Transverse colon (tissue), 4 donors: ENCODE data around the gene GPX8. TPM values are rescaled to one million over a fixed set of nuclear protein-coding genes. Genes with fewer than 3 reads are reported as not detected.

Source experiments
- DNase-seq: peaks from one replicate; pipeline ENCODE4 v3.0.0-alpha.2; 2019
- H3K27ac ChIP-seq, 4 donors: fragments of 200-600 bp; sonication (generic); 2 replicates each; pipeline ENCODE4 v1.5.1; 2016 to 2018; ENCODE audit warnings: inconsistent platforms in 4 of 4
- H3K27me3 ChIP-seq: fragments of 200-600 bp; sonication (generic); 2 replicates; pipeline ENCODE4 v1.5.1; 2017; ENCODE audit warnings: inconsistent platforms
- H3K36me3 ChIP-seq, 4 donors: fragments of 200-600 bp; sonication (generic); 2 replicates each; pipeline ENCODE4 v1.5.1; 2017 to 2019; ENCODE audit warnings: inconsistent platforms in 4 of 4
- H3K4me1 ChIP-seq, 4 donors: fragments of 200-600 bp; sonication (generic); 2 replicates each; pipeline ENCODE4 v1.5.1; 2017 to 2020; ENCODE audit warnings: inconsistent platforms in 4 of 4
- H3K4me3 ChIP-seq, 4 donors: fragments of 200-600 bp; sonication (generic); 1 replicate in 1 of 4; 2 replicates in 3 of 4; pipeline versions ENCODE4 v1.5.1 to v1.6.1; 2017 to 2019; ENCODE audit warnings: inconsistent platforms in 4 of 4
- H3K9me3 ChIP-seq, 2 donors: fragments of 200-600 bp; sonication (generic); 2 replicates each; pipeline ENCODE4 v1.5.1; 2017 to 2019; ENCODE audit warnings: inconsistent platforms in 2 of 2
- CTCF ChIP-seq, 5 experiments: fragments of 200-600 bp in 3 of 5; fragments of 450-650 bp in 2 of 5; sonication (generic) in 3 of 5; IDR thresholded peaks; 1 replicate in 2 of 5; 2 replicates in 3 of 5; pipeline ENCODE4 v1.5.1; 2016 to 2017; ENCODE audit warnings: antibody characterized with exemption in 5 of 5, inconsistent platforms in 3 of 5, mild to moderate bottlenecking in 2 of 5, moderate library complexity in 1 of 5
- EP300 ChIP-seq: sonication (generic); formaldehyde crosslinking; IDR thresholded peaks from one replicate; pipeline ENCODE4 v1.6.1; 2017; ENCODE audit warnings: antibody characterized with exemption, low read depth
- POLR2A ChIP-seq: fragments of 450-650 bp; IDR thresholded peaks from one replicate; pipeline ENCODE4 v1.6.1; 2016; ENCODE audit warnings: antibody characterized with exemption, mild to moderate bottlenecking, moderate library complexity
- POLR2AphosphoS5 ChIP-seq, 3 donors: sonication (generic); formaldehyde crosslinking; IDR thresholded peaks; one replicate each; pipeline ENCODE4 v1.6.1; 2016; ENCODE audit warnings: antibody characterized with exemption in 3 of 3
- WGBS, 2 donors: methylation state at CpG; one replicate each; pipeline ENCODE4 v1.1.5; 2018; ENCODE audit warnings: low coverage in 1 of 2; 5-methylcytosine and 5-hydroxymethylcytosine counted together
- in situ Hi-C, 4 donors: fragments of 200-750 bp; cut with MboI; loops; one replicate each; pipeline versions ENCODE4 v1.15.0 to v1.15.1; 2017; ENCODE audit warnings: low sequenced_read_pairs in 3 of 4, low pct_ligation_motif_present in 1 of 4, low pct_unique_long_range_greater_than_20kb in 1 of 4
- intact Hi-C: fragments of 100-400 bp; cut with DNase I; formaldehyde crosslinking; loops from one replicate; pipeline ENCODE4 v1.15.1; 2023; ENCODE audit warnings: low total_unique reads
- total RNA-seq, 4 donors: library from RNA; depleted of rRNA; stranded (reverse); fragments of >200 nt; gene quantifications; one replicate each; pipeline ENCODE4 v1.1.0, GENCODE V29; 2016

Gene GPX8
- total RNA-seq, 4 donors from 2014 or later = 2.7 to 4.0 (median 3.5) TPM; not detected in 1

- DNase-seq = no peak
- no peaks in the 10 kb centered on the region for H3K9me3 ChIP-seq
- peaks cover 21% of the 10 kb centered on the region for H3K27me3 ChIP-seq
- no peak overlapping the region for H3K27ac ChIP-seq
- in situ Hi-C loops (loop anchor here in 3 of 4 donors (10.0 to 25.0 kb wide), 2 partner anchors 212 to 245 kb away; no protein-coding TSS in a partner anchor), intact Hi-C loops (no loop called here)
- H3K36me3 ChIP-seq = no peaks in the 10 kb centered on the region
- TF ChIP-seq EP300 = no peak
- no peak for TF ChIP-seq CTCF (IDR thresholded peaks at IDR 0.05)
- TF ChIP-seq POLR2AphosphoS5 (IDR thresholded peaks at IDR 0.05) = no peak
- no peak for TF ChIP-seq POLR2A
- WGBS, 2 donors = 86 to 88% methylated on average over 1 to 2 of the region's 2 CpGs
- no peaks in the 10 kb centered on the region for H3K4me1 ChIP-seq
- no peak overlapping the region for H3K4me3 ChIP-seq
Measured at GRCh38 chr5:55149308-55149795, 10.6 kb upstream of the GPX8 start.

- Histone ChIP-seq H3K27me3 (peaks cover 27% of the 10 kb centered on the region), H3K27ac (no peak overlapping the region), H3K9me3 (no peaks in the 10 kb centered on the region), H3K4me1 (no peaks in the 10 kb centered on the region), H3K36me3 (no peaks in the 10 kb centered on the region), H3K4me3 (no peak overlapping the region)
- TF ChIP-seq CTCF (IDR thresholded peaks at IDR 0.05) = no peak
- no peak for TF ChIP-seq POLR2A
- TF ChIP-seq POLR2AphosphoS5 (IDR thresholded peaks at IDR 0.05) = no peak
- TF ChIP-seq EP300 = no peak
- intact Hi-C loops = loop anchor here (10.0 kb wide), 1 partner anchor 247 kb away; no protein-coding TSS in a partner anchor
- DNase-seq = no peak
- in situ Hi-C loops = loop anchor here (10.0 to 25.0 kb wide), 3 partner anchors 247 to 640 kb away; partner anchors contain the start of genes SNX18 (in 3 of the 4) and SLC38A9 (in 1 of the 4)
- 62 to 67% methylated on average over 4 to 5 of the region's 5 CpGs for WGBS, 2 donors
Measured at GRCh38 chr5:55151923-55152842, 7.8 kb upstream of the GPX8 start.

GRCh38 chr5:55154873-55155272 lies 5.1 kb upstream of the GPX8 start:
- in situ Hi-C loops = loop anchor here (10.0 to 25.0 kb wide), 3 partner anchors 250 to 643 kb away; partner anchors contain the start of genes SNX18 (in 3 of the 4) and SLC38A9 (in 1 of the 4)
- H3K36me3 ChIP-seq = no peaks in the 10 kb centered on the region
- no peak for TF ChIP-seq EP300
- TF ChIP-seq CTCF (IDR thresholded peaks at IDR 0.05) = no peak
- TF ChIP-seq POLR2AphosphoS5 (IDR thresholded peaks at IDR 0.05) = no peak
- TF ChIP-seq POLR2A = no peak
- H3K27ac ChIP-seq = no peak overlapping the region
- DNase-seq = no peak
- 43% methylated on average over 3 of the region's 3 CpGs for whole genome bisulfite sequencing, 2 donors
- H3K4me3 ChIP-seq = no peak overlapping the region
- peaks cover 0 to under 1% (median 0%) of the 10 kb centered on the region in 4 donors for H3K4me1 ChIP-seq
- H3K27me3 ChIP-seq = peaks cover 22% of the 10 kb centered on the region
- intact Hi-C loops = loop anchor here (10.0 kb wide), 1 partner anchor 250 kb away; no protein-coding TSS in a partner anchor
- no peaks in the 10 kb centered on the region for H3K9me3 ChIP-seq
